Liver (tissue), 3 donors: Measurements from ENCODE around the gene TM4SF18.

Experiments
- FOXA1 ChIP-seq: IDR thresholded peaks from 2 replicates; pipeline ENCODE4 v1.6.1; 2016; ENCODE audit warnings: antibody characterized with exemption
- RAD21 ChIP-seq, 2 donors: IDR thresholded peaks; 2 replicates each; pipeline ENCODE4 v1.6.1; 2016; ENCODE audit warnings: antibody characterized with exemption in 2 of 2, mild to moderate bottlenecking in 2 of 2
- TAF1 ChIP-seq: conservative IDR thresholded peaks from 2 replicates; pipeline ENCODE4 v1.6.1; 2016; ENCODE audit warnings: antibody characterized with exemption, mild to moderate bottlenecking
- TF ChIP-seq, protein P1 (sequence below): fragments of 150-350 bp; IDR thresholded peaks from 2 replicates; pipeline ENCODE4 v1.5.1; 2017; ENCODE audit warnings: improper control_type of control experiment, low read depth, low read length; ENCODE audit not compliant: missing input control
- TF ChIP-seq, protein P2 (sequence below): IDR thresholded peaks from 2 replicates; pipeline ENCODE4 v1.6.1; 2016; ENCODE audit warnings: antibody characterized with exemption
- donor health status: healthy.
- donor health status: healthy.

DNA sequence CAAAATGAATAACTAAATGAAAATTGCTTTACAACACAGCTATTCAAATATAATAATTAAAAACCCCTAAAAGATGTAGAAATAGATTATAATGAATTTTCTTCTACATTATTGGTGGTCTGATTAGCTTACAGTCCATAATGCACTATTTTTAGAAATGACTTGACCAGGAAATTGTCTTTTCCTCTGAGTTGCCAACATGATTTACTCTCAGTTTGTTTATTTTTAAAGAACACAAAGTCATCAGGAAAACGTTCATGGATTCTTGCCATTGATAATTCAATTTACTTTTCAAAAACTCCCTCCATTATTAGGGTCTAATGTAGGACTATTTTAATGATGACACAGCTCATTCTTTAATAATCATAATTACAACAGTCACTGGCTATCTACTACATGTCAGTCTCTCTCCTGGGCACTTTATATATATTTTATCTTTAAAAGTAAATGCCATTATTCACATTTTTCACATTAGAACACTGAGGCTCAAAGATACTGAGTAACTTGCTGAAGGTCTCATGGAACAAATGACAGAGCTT is 1.1 kb downstream of the TM4SF18 start:
- TF ChIP-seq, protein P1, sequence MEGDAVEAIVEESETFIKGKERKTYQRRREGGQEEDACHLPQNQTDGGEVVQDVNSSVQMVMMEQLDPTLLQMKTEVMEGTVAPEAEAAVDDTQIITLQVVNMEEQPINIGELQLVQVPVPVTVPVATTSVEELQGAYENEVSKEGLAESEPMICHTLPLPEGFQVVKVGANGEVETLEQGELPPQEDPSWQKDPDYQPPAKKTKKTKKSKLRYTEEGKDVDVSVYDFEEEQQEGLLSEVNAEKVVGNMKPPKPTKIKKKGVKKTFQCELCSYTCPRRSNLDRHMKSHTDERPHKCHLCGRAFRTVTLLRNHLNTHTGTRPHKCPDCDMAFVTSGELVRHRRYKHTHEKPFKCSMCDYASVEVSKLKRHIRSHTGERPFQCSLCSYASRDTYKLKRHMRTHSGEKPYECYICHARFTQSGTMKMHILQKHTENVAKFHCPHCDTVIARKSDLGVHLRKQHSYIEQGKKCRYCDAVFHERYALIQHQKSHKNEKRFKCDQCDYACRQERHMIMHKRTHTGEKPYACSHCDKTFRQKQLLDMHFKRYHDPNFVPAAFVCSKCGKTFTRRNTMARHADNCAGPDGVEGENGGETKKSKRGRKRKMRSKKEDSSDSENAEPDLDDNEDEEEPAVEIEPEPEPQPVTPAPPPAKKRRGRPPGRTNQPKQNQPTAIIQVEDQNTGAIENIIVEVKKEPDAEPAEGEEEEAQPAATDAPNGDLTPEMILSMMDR: no peak
- no peak for TF ChIP-seq RAD21 (IDR thresholded peaks at IDR 0.05)
- TF ChIP-seq, protein P2, sequence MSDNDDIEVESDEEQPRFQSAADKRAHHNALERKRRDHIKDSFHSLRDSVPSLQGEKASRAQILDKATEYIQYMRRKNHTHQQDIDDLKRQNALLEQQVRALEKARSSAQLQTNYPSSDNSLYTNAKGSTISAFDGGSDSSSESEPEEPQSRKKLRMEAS: no peak
- TF ChIP-seq FOXA1: no peak
- no peak for TF ChIP-seq TAF1
